A549 (cell line): ENCODE measurements around the gene ACAD9. TPM values are rescaled to one million over a fixed set of nuclear protein-coding genes. Genes with fewer than 3 reads are reported as not detected.

Experiments
- ATAC-seq, 2 experiments: fragments of 200-7000 bp in 1 of 2; fragments of >200 bp in 1 of 2; cut with Nextera tagmentation in 1 of 2; cut with Tn5 transposase in 1 of 2; 3 replicates each; pipeline versions ENCODE4 v1.8.0 to v1.9.1; 2018 to 2020; ENCODE audit warnings: mild to moderate bottlenecking in 1 of 2, moderate library complexity in 1 of 2
- CTCF ChIA-PET: fragments of 300-600 bp; sonication (Branson Sonifier 250); formaldehyde crosslinking; extraction: SDS; loops from one replicate; lab custom pipeline; 2021; ENCODE audit warnings: antibody characterized with exemption, inconsistent platforms; lab: Yijun Ruan, JAX
- POLR2A ChIA-PET: fragments of 350-600 bp; formaldehyde crosslinking; extraction: SDS; loops from one replicate; lab custom pipeline; 2021; ENCODE audit warnings: antibody characterized with exemption, inconsistent platforms; lab: Yijun Ruan, JAX
- DNase-seq, 2 experiments: peaks; one replicate each; pipeline versions ENCODE4 v3.0.0 to v3.0.0-alpha.2; 2011 to 2016; ENCODE audit warnings: low read depth in 1 of 2, low spot score in 1 of 2
- FAIRE-seq: peaks from 2 replicates; lab custom pipeline; 2011; peaks lifted over from hg19 to GRCh38; lab: Jason Lieb, UNC
- H3K27ac ChIP-seq, 2 experiments: fragments of >200 bp; sonication (Bioruptor Twin); formaldehyde crosslinking; 3 replicates each; pipeline ENCODE4 v1.5.1; 2016 to 2017
- H3K4me1 ChIP-seq: fragments of >200 bp; sonication (Bioruptor Twin); formaldehyde crosslinking; 3 replicates; pipeline ENCODE4 v1.6.1; 2016
- H3K4me2 ChIP-seq: fragments of >200 bp; sonication (Bioruptor Twin); formaldehyde crosslinking; 3 replicates; pipeline ENCODE4 v1.6.1; 2016
- H3K4me3 ChIP-seq: fragments of >200 bp; sonication (Bioruptor Twin); formaldehyde crosslinking; 3 replicates; pipeline ENCODE4 v1.5.1; 2016
- H3K9me3 ChIP-seq: fragments of >200 bp; sonication (Bioruptor Twin); formaldehyde crosslinking; 3 replicates; pipeline ENCODE4 v1.6.1; 2016
- CHD4 ChIP-seq: fragments of 200-600 bp; sonication (generic); IDR thresholded peaks from 2 replicates; pipeline ENCODE4 v1.6.1; 2016; ENCODE audit warnings: antibody characterized with exemption, mild to moderate bottlenecking, borderline replicate concordance
- EHF ChIP-seq: fragments of 250-450 bp; sonication (Bioruptor Pico); IDR thresholded peaks from 2 replicates; pipeline ENCODE4 v1.5.0; 2020; ENCODE audit warnings: mild to moderate bottlenecking
- EHMT2 ChIP-seq: fragments of 200-600 bp; sonication (generic); IDR thresholded peaks from 2 replicates; pipeline ENCODE4 v1.6.1; 2016; ENCODE audit warnings: antibody characterized with exemption, low read depth, mild to moderate bottlenecking, moderate library complexity
- ESRRA ChIP-seq: fragments of 150-350 bp; IDR thresholded peaks from 2 replicates; pipeline ENCODE4 v1.6.1; 2014; ENCODE audit warnings: mild to moderate bottlenecking, low read length, borderline replicate concordance
- HEYL ChIP-seq: fragments of 250-450 bp; sonication (Bioruptor Pico); IDR thresholded peaks from 2 replicates; pipeline ENCODE4 v1.8.0; 2021; ENCODE audit warnings: mild to moderate bottlenecking, moderate library complexity
- JUNB ChIP-seq: fragments of >200 bp; sonication (Bioruptor Twin); formaldehyde crosslinking; IDR thresholded peaks from 2 replicates; pipeline ENCODE4 v1.6.1; 2016
- KDM5A ChIP-seq: fragments of 200-600 bp; sonication (generic); IDR thresholded peaks from 2 replicates; pipeline ENCODE4 v1.6.1; 2016; ENCODE audit warnings: antibody characterized with exemption, mild to moderate bottlenecking
- MAFK ChIP-seq: fragments of 450-650 bp; IDR thresholded peaks from 2 replicates; pipeline ENCODE4 v1.6.1; 2014; ENCODE audit not compliant: partially characterized antibody
- MAZ ChIP-seq: fragments of 150-350 bp; IDR thresholded peaks from 2 replicates; pipeline ENCODE4 v1.6.1; 2014; ENCODE audit warnings: antibody characterized with exemption, low read depth, low read length, borderline replicate concordance
- NFE2L2 ChIP-seq: fragments of 150-350 bp; conservative IDR thresholded peaks from 2 replicates; pipeline ENCODE4 v1.6.1; 2014; ENCODE audit warnings: low read length
- NPAS2 ChIP-seq: fragments of 250-450 bp; sonication (Bioruptor Pico); IDR thresholded peaks from 2 replicates; pipeline ENCODE4 v1.8.0; 2022; ENCODE audit warnings: mild to moderate bottlenecking, moderate library complexity, borderline replicate concordance
- RARB ChIP-seq: fragments of 250-450 bp; sonication (Bioruptor Pico); IDR thresholded peaks from 2 replicates; pipeline ENCODE4 v1.8.0; 2021; ENCODE audit warnings: mild to moderate bottlenecking, moderate library complexity
- USF2 ChIP-seq: fragments of 450-650 bp; IDR thresholded peaks from 2 replicates; pipeline ENCODE4 v1.6.1; 2014; ENCODE audit warnings: antibody characterized with exemption
- ZFP36 ChIP-seq: fragments of 450-650 bp; IDR thresholded peaks from 2 replicates; pipeline ENCODE4 v1.6.1; 2014; ENCODE audit warnings: borderline replicate concordance; ENCODE audit not compliant: partially characterized antibody
- ZNF302 ChIP-seq: fragments of 250-450 bp; sonication (Bioruptor Pico); IDR thresholded peaks from 2 replicates; pipeline ENCODE4 v1.9.0; 2021; ENCODE audit warnings: inconsistent platforms, mild to moderate bottlenecking, moderate library complexity
- WGBS: methylation state at CpG from one replicate; pipeline ENCODE4 v1.1.6; 2017; ENCODE audit errors: missing lambda C conversion rate; 5-methylcytosine and 5-hydroxymethylcytosine counted together
- polyA plus RNA-seq, 4 experiments: library from polyadenylated mRNA; depleted of rRNA in 3 of 4; stranded (reverse); fragments of >200 nt; fragmentation: RNase III in 1 of 4; extraction: RNeasy Plus Mini Kit Qiagen cat#74134 plus additional on column Dnase treatment in 1 of 4; gene quantifications; 2 replicates in 3 of 4; 3 replicates in 1 of 4; pipeline ENCODE4 v1.2.3, GENCODE V29; 2011 to 2017
- TF ChIP-seq, protein P1 (sequence below): fragments of >200 bp; sonication (Bioruptor Twin); formaldehyde crosslinking; IDR thresholded peaks from 3 replicates; pipeline ENCODE4 v1.6.1; 2016
- TF ChIP-seq, protein P2 (sequence below): fragments of 150-350 bp; IDR thresholded peaks from 2 replicates; pipeline ENCODE4 v1.6.1; 2014; ENCODE audit warnings: low read depth, mild to moderate bottlenecking, low read length

ACAD9 gene
- polyA plus RNA-seq, 2 of the 4 experiments (the other 2 are of a cell fraction), result 26.1 to 29.2 TPM

DNA sequence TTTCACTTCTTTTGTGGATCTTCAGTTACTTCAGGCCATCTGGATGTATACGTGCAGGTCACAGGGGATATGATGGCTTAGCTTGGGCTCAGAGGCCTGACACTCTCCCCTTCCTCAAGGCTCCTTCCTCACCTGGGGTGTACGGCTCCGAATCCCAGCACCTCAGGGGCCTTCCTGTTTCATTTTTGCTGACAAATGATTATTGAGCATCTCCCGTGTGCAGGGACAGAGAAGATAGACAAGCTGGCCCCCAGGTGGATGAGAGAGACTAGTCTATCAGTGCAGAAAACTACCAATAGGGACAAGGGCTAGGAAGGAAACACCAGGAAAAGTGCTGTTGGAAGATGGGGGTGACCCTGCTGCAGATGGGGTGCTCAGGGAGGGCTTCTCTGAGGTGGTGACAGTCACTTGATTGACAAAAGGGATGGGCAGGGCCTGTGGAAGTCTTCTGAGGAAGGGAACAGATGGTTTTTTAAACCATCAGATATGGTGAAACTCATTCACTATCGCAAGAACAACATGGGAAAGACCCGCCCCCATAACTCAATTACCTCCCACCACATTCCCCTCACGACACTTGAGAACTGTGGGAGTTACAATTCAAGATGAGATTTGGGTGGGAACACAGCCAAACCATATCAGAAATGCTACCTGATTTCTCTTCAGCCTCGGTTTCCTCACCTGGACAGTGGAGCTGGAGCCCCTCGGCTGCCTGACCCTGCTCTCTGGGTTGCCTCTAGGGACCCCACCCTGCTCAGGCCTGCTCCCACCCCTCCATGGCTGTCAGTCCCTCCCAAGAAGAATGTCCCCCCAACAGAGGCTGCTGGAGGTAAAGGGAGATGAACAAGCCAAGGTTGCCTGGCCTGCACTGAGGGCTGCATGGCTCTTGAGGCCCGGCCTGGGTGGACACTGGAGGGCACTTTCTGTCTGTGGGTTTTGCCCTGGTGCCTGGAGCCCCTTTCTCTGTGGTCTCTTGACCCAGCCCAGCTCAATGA, 37.2 kb upstream of the ACAD9 start:
- FAIRE-seq, result no peak
- CTCF ChIA-PET, result no interaction called here
- no peaks in the 10 kb centered on the region for H3K9me3 ChIP-seq
- H3K4me1 ChIP-seq, result 0 out of 3 replicates have a peak, but pooled peaks cover 9% of the 10 kb centered on the region
- POLR2A ChIA-PET, result no interaction called here
- WGBS, result 64% methylated on average over 10 of the region's 10 CpGs
- TF ChIP-seq, protein P1, sequence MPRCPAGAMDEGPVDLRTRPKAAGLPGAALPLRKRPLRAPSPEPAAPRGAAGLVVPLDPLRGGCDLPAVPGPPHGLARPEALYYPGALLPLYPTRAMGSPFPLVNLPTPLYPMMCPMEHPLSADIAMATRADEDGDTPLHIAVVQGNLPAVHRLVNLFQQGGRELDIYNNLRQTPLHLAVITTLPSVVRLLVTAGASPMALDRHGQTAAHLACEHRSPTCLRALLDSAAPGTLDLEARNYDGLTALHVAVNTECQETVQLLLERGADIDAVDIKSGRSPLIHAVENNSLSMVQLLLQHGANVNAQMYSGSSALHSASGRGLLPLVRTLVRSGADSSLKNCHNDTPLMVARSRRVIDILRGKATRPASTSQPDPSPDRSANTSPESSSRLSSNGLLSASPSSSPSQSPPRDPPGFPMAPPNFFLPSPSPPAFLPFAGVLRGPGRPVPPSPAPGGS, result no peak
- TF ChIP-seq MAFK (peak; percentile 73), NFE2L2 (no peak)
- no peak for DNase-seq
- no peak overlapping the region for H3K4me2 ChIP-seq
- H3K4me3 ChIP-seq, result no peak overlapping the region
- ATAC-seq, result no peak
- no peak overlapping the region for H3K27ac ChIP-seq

DNA sequence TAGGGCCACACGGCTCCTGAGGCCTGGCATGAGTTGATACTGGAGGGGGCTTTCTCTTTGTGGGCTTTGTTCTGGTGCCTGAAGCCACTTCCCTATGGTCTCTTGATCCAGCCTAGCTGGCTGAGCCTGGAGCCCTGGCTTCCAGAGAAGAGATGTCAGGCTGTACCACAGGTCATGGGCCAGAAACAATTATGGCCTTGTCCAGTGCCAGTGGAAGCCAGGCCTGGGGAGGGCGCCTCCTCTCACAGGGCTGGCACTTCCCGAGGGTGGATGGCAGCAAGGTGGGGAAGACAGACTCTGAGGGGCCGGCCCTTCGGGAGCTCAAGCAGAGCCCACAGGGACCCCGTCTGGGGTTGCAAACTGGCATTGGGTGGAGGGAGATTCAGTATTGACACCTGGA, 34.9 kb upstream of the ACAD9 start:
- no peaks in the 10 kb centered on the region for H3K9me3 ChIP-seq
- no peak overlapping the region for H3K4me2 ChIP-seq
- CTCF ChIA-PET, result interaction anchor here (0.6 to 2.4 kb wide), 3 partner anchors 9 to 200 kb away, joined by 4 to 12 read pairs (median 5); no protein-coding TSS in a partner anchor
- DNase-seq (no peak), ATAC-seq (no peak), FAIRE-seq (no peak)
- no peak overlapping the region for H3K27ac ChIP-seq
- H3K4me1 ChIP-seq, result 0 out of 3 replicates have a peak, but pooled peaks cover 9% of the 10 kb centered on the region
- 93% methylated on average over 6 of the region's 6 CpGs for WGBS
- H3K4me3 ChIP-seq, result no peak overlapping the region
- POLR2A ChIA-PET, result no interaction called here
- TF ChIP-seq EHMT2 (no peak), HEYL (CRISPR knock-in tag) (no peak), MAZ (no peak), RARB (CRISPR knock-in tag) (no peak), CHD4 (no peak)
- TF ChIP-seq, all 56 proteins: peak for 0

- FAIRE-seq (no peak), ATAC-seq (peak; percentile 19 to 52; a peak in 4 of 6 replicates), DNase-seq (no peak)
- 71% methylated on average over 10 of the region's 14 CpGs for WGBS
- no peaks in the 10 kb centered on the region for H3K9me3 ChIP-seq
- 0 out of 3 replicates have a peak, but pooled peaks cover 9% of the 10 kb centered on the region for H3K4me1 ChIP-seq
- ChIA-PET POLR2A (interaction anchor here (1.1 kb wide), 1 partner anchor 34 kb away, joined by 3 read pairs; no protein-coding TSS in a partner anchor), CTCF (interaction anchor here (0.5 to 2.4 kb wide), 16 partner anchors 10 to 507 kb away, joined by 3 to 13 read pairs (median 4); partner anchors contain the start of gene ACAD9)
- peak overlapping the region; percentile 92 for H3K4me2 ChIP-seq
- peak overlapping the region; percentile 43; the same call in 2 of the 3 replicates for H3K4me3 ChIP-seq
- H3K27ac ChIP-seq, result peak overlapping the region in 1 of 2 experiments; percentile 88; a peak in 2 of 6 replicates
- TF ChIP-seq, protein P2, sequence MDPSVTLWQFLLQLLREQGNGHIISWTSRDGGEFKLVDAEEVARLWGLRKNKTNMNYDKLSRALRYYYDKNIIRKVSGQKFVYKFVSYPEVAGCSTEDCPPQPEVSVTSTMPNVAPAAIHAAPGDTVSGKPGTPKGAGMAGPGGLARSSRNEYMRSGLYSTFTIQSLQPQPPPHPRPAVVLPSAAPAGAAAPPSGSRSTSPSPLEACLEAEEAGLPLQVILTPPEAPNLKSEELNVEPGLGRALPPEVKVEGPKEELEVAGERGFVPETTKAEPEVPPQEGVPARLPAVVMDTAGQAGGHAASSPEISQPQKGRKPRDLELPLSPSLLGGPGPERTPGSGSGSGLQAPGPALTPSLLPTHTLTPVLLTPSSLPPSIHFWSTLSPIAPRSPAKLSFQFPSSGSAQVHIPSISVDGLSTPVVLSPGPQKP, result no peak
- TF ChIP-seq EHF (CRISPR knock-in tag), result no peak
- no peak for TF ChIP-seq NPAS2 (CRISPR knock-in tag)
- TF ChIP-seq ZFP36, result no peak
- no peak for TF ChIP-seq JUNB
- no peak for TF ChIP-seq NFE2L2
- TF ChIP-seq ZNF302 (CRISPR knock-in tag), result no peak
- no peak for TF ChIP-seq ESRRA
- no peak for TF ChIP-seq KDM5A
- no peak for TF ChIP-seq USF2
Observed at GRCh38 chr3:128845119-128845777, 34.2 kb upstream of the ACAD9 start.
